ENCODE data around the gene PSMD2.
A peak's percentile ranks its signal among the peaks of the same experiment; 100 is the strongest.

PSMD2 gene

GRCh38 chr3:184298759-184299487 lies at the start of gene PSMD2:
TSS of gene PSMD2 (plus strand) at chr3:184299241. CDS start at chr3:184299267, 26 bp downstream.
- H3K27me3 ChIP-seq (ENCODE audit: insufficient read depth, low read depth), result no peaks in the 10 kb centered on the region
- peak within 1 kb of the TSS; percentile 100 for H3K4me2 ChIP-seq
- H2AFZ ChIP-seq (ENCODE audit: low read depth), result peak within 1 kb of the TSS; percentile 91
- H4K20me1 ChIP-seq (ENCODE audit: insufficient read depth), result no peaks in the 10 kb centered on the region
- peak within 1 kb of the TSS; percentile 63 for H3K27ac ChIP-seq
- no peak for TF ChIP-seq CTCF (conservative IDR thresholded peaks at IDR 0.05; ENCODE audit: low read depth, low read length)
- H3K4me3 ChIP-seq (IDR thresholded peaks at IDR 0.05; ENCODE audit: insufficient read depth, low read depth, low read length), result peak within 1 kb of the TSS; percentile 81
- H3K9ac ChIP-seq, result peak within 1 kb of the TSS; percentile 72
- peaks cover 21% of the 10 kb centered on the region; the same call in 1 of the 2 replicates for H3K36me3 ChIP-seq (ENCODE audit: insufficient read depth)
- peaks cover 12% of the 10 kb centered on the region for H3K4me1 ChIP-seq (ENCODE audit: low read depth, poor library complexity, severe bottlenecking)
- peaks cover 27% of the 10 kb centered on the region for H3K79me2 ChIP-seq (ENCODE audit: insufficient read depth, low read depth)

GRCh38 chr3:184249412-184250166 lies 49.5 kb upstream of the PSMD2 start, which contains the start of gene EEF1AKMT4:
TSS of gene EEF1AKMT4 (plus strand) at chr3:184249672. CDS start at chr3:184249695, 23 bp downstream.
- H3K79me2 ChIP-seq (ENCODE audit: insufficient read depth, low read depth), result peaks cover 45% of the 10 kb centered on the region
- no peaks in the 10 kb centered on the region for H3K27me3 ChIP-seq (ENCODE audit: insufficient read depth, low read depth)
- peak within 1 kb of the TSS; percentile 98 for H3K4me2 ChIP-seq
- peak within 1 kb of the TSS; percentile 86 for H3K4me3 ChIP-seq (IDR thresholded peaks at IDR 0.05; ENCODE audit: insufficient read depth, low read depth, low read length)
- H3K27ac ChIP-seq, result peak within 1 kb of the TSS; percentile 98
- H3K9ac ChIP-seq, result peak within 1 kb of the TSS; percentile 98
- H2AFZ ChIP-seq (ENCODE audit: low read depth), result peak within 1 kb of the TSS; percentile 96
- peaks cover 14% of the 10 kb centered on the region for H3K4me1 ChIP-seq (ENCODE audit: low read depth, poor library complexity, severe bottlenecking)
- H3K36me3 ChIP-seq (ENCODE audit: insufficient read depth), result no peaks in the 10 kb centered on the region
- no peak; the same call in 1 of the 2 replicates for TF ChIP-seq CTCF (conservative IDR thresholded peaks at IDR 0.05; ENCODE audit: low read depth, low read length)
- H4K20me1 ChIP-seq (ENCODE audit: insufficient read depth), result no peaks in the 10 kb centered on the region

GRCh38 chr3:184250167-184250828 lies 48.7 kb upstream of the PSMD2 start:
- Histone ChIP-seq H2AFZ (ENCODE audit: low read depth) (peak overlapping the region; percentile 86), H3K4me1 (ENCODE audit: low read depth, poor library complexity, severe bottlenecking) (peaks cover 14% of the 10 kb centered on the region), H3K27ac (peak overlapping the region; percentile 98), H3K4me2 (peak overlapping the region; percentile 59), H3K36me3 (ENCODE audit: insufficient read depth) (no peaks in the 10 kb centered on the region), H3K4me3 (IDR thresholded peaks at IDR 0.05; ENCODE audit: insufficient read depth, low read depth, low read length) (peak overlapping the region; percentile 86), H3K79me2 (ENCODE audit: insufficient read depth, low read depth) (peaks cover 45% of the 10 kb centered on the region), H3K9ac (peak overlapping the region; percentile 98), H4K20me1 (ENCODE audit: insufficient read depth) (no peaks in the 10 kb centered on the region), H3K27me3 (ENCODE audit: insufficient read depth, low read depth) (no peaks in the 10 kb centered on the region)
- TF ChIP-seq CTCF (conservative IDR thresholded peaks at IDR 0.05; ENCODE audit: low read depth, low read length), result peak; percentile 96

GRCh38 chr3:184255291-184256039 lies 43.6 kb upstream of the PSMD2 start:
- Histone ChIP-seq H3K4me3 (IDR thresholded peaks at IDR 0.05; ENCODE audit: insufficient read depth, low read depth, low read length) (no peak overlapping the region), H2AFZ (ENCODE audit: low read depth) (no peak overlapping the region), H3K36me3 (ENCODE audit: insufficient read depth) (no peaks in the 10 kb centered on the region), H3K79me2 (ENCODE audit: insufficient read depth, low read depth) (peaks cover 14% of the 10 kb centered on the region; the same call in 1 of the 2 replicates), H3K4me1 (ENCODE audit: low read depth, poor library complexity, severe bottlenecking) (peaks cover 9% of the 10 kb centered on the region), H3K27ac (no peak overlapping the region), H3K9ac (no peak overlapping the region), H3K27me3 (ENCODE audit: insufficient read depth, low read depth) (peaks cover 2% of the 10 kb centered on the region), H4K20me1 (ENCODE audit: insufficient read depth) (no peaks in the 10 kb centered on the region), H3K4me2 (no peak overlapping the region)
- no peak for TF ChIP-seq CTCF (conservative IDR thresholded peaks at IDR 0.05; ENCODE audit: low read depth, low read length)
